Body of pancreas (tissue), 4 donors: ENCODE results near the gene SLC38A2.

Experiments
- CTCF ChIP-seq, 7 experiments: fragments of 450-650 bp in 4 of 7; fragments of 200-600 bp in 3 of 7; sonication (generic) in 3 of 7; IDR thresholded peaks; one replicate each; pipeline ENCODE4 v1.5.1; 2016 to 2019; ENCODE audit warnings: antibody characterized with exemption in 7 of 7
- POLR2A ChIP-seq, 3 donors: fragments of 450-650 bp; IDR thresholded peaks; one replicate each; pipeline ENCODE4 v1.6.1; 2016; ENCODE audit warnings: antibody characterized with exemption in 3 of 3, mild to moderate bottlenecking in 2 of 3

GRCh38 chr12:46388427-46389021 is 16.0 kb upstream of the SLC38A2 start:
- no peak for TF ChIP-seq CTCF (IDR thresholded peaks at IDR 0.05)
- TF ChIP-seq POLR2A (IDR thresholded peaks at IDR 0.05), result no peak
